ENCODE measurements around the gene C10orf71.

The C10orf71 gene

DNA sequence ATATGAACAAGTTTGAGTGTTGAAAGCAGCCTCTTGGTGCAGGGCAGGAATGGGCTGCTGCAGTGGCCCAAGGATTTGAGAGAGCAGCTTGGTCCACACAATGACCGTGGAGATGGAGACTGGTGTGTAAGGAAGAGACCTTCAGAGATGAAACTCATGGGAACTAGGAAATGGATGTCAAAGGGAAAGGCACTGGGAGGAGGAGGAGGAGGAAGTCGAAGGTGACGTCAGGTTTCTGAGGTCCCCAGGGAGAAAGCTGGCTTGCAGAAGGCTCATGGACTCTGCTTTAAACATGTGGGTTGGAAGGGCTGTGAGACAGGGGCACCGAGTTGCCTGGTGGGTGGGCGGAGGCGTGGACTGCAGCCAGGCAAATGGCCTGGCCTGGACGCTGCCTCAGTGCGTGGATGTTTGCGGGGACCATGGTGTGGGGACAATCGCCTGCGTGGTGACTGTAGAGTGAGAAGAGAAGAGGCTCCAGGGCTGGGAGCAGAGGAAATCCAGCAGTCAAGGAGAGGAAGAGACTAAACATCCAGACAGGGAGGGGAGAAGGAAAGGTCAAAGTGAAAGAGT is 14.6 kb downstream of the C10orf71 start:
- no peak for DNase-seq (ENCODE audit: low read depth in 2 of 2)

DNA sequence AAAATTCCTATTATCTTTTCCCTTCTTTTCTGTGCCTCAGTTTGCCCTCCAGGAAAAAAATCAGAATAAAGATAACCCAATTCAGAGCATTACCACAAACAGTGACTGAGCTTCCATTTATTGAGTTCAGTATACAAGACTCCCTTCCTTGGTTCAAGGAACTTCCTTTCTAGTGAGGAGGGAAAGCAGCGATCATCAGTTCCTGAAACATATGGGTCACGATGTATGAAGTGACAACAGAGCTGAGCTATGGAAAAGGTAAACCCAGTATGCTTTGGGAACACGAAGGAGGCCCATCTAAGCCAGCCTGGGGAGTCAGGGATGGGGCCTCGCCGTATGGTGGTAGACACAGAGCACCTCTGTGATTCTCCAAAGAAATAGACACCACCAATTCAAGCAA is 15.8 kb downstream of the C10orf71 start:
- DNase-seq (ENCODE audit: low read depth in 2 of 2): no peak

DNA sequence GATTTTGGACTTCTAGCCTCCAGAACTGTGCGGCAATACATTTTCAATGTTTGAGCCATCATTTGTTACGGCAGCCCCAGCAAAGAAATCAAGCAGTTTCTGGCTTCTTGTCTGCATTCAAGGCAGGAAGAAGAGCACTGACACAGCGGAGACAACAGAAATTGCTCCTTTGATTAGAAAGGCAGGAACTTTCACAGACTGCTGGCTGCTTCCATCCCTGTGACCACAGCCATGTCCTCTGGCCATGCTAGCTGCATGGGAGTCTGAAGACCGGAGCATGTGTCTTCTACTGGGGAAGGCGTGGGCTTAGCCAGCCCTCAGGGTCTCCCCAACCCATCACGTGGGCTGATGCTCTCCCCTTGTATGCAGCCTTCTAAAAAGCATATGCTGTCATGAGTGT is 19.1 kb downstream of the C10orf71 start:
- no peak for DNase-seq (ENCODE audit: low read depth in 2 of 2)

DNA sequence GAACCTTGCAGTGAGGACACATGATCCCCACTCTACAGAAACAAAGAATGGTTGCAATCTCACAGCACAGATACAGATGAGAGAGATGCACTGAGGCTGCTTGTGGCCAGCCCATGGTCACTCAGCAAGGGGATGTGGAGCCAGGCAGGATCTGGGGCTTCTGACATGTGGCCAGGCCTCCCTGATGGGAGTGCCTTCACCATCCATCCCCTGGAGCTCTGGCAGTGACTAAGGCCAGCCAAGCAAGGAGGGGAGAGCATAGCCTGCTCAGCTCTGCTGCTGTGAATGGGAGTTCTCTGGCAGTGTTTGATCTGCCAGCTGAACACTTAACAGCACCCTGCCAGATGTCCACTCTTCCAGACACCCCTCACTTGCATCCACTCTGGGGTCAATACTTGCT is 19.8 kb downstream of the C10orf71 start:
- DNase-seq (ENCODE audit: low read depth in 2 of 2): no peak

DNA sequence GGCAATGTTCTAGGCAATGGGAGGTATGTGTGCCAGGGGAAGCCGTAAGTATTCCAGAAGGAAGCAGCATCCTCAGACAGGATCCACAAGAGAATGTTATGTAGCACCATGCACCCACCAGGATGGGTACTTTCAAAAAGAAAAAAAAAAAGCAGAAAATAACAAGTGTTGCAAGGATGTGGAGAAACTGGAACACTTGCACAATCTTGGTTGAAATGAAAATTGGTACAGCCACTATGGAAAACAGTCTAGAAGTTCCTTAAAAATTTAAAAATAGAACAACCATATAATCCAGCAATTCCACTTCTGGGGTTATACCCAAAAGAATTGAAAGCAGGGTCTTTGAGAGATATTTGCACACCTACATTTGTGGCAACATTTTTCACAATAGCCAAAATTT is 20.2 kb downstream of the C10orf71 start:
- DNase-seq (ENCODE audit: low read depth in 2 of 2): no peak

DNA sequence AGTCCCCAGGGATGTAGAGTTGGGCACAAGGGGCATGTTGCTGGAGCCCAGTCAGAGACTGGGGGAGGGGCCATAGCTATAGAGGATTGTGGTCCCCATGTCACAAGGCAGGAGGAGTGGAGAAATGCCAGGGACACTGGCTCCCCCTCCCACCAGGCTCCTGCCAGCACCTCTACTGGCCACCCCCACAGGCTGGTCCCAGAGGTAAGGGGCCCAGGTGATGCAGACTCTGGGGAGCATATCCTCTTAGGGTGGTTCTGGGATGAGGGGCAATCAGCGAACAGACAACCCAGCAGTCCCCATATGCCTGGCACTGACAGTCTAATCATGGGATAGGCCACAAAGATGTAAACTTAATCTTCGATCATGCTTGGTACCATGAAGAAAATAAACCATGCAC is 21.2 kb downstream of the C10orf71 start:
- no peak for DNase-seq (ENCODE audit: low read depth in 2 of 2)

DNA sequence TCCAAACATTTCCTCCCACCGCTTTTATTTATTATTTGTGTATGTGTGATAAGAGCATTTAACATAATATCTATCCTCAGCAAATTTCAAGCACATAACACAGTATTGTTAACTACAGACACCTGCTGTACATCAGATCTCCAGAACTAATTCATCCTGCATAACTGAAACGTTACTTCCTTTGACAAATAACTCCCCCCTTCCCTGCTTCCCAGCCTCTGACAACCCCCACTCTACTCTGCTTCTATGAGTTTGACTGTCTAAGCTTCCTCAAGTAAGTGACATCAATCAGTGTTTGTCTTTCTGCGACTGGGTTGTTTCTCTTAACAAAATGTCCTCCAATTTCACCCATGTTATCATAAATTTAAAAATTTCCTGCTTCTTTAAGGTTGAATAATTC is 22.1 kb downstream of the C10orf71 start:
- no peak for DNase-seq (ENCODE audit: low read depth in 2 of 2)

DNA sequence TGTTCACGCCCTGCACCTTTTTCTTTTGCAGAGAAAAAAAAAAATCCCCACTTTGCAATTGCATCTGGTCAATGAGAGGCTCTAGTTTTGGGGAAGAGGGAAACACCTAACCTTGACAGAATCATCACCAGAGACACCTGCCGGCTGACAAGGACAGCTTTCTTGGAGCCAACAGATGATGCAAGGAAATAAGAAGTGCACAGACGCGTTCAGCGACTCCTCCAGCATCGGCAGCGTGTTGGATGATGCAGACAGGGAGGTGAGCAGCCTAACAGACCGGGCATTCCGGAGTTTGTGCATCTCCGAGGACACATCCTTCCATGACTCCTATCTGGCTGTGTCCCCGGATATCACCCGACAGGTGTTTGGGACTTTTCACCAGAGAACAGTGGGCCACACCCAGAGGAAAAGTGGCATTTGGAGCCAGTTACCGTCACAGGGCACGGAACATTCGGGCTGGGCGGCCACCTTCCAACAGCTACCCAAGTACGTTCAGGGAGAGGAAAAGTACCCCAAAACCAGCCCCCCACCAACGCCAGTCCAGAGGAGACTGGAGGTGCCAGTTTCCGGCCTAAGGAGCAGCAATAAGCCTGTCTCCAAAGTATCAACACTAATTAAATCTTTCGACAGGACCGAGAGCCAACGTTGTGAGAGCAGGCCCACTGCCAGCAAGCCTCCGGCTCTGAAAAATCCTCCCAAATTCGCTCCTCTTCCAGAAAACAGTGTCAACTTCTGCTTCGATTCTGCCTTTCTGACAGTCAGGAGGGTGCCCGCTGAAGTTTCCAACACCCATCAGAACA is 23.6 kb downstream of the C10orf71 start:
- DNase-seq (ENCODE audit: low read depth in 2 of 2): no peak

DNA sequence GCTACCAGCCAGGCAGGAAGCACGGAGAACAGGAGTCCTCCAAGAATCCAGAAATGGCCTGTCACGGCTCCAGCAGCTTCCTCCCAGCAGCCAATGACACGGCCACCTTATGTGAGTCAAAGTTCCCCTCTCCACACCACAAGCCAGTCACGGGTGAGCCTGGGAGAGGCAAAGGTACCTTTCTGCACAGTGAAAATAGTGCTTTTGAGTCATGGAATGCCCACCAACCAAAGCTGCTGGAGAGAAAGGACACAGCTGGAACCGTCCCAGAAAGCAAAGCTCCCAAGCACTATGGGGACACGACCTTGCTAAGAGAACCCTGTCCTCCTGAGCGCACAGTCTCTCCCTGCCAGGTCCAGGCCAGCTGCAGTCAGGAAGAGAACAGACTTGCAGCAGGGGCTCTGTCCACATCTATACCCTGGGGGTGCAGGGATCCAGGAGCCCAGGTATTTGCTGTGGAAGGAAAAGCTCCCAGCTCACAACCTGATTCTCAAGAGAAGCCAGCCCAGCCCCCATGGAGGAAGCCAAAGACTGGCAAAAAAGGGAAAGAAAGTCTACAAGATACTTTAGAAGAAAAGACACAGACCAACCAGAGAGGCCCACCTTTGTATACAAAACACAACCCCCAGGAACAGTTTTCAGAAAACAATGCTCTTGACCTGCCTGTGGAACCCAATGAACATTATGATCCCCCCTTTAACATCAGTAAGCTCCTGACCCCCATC is 24.4 kb downstream of the C10orf71 start:
- DNase-seq (ENCODE audit: low read depth in 2 of 2): no peak

DNA sequence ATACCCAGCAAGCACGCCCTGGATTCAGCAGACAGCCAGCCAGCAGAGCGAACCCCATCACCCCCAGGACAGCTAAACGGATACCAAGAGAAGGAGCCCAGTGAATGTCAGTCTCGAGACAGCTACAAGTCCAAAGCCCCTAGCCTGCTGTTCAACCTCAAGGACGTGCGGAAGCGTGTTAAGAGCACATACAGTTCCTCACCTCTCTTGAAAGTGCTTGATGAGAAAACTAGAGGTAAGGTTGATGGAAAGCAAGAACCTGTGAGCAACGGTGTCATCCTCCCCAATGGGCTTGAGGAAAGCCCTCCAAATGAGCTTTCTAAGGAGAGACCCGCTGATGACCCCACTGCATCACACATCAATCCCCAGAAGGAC is 24.9 kb downstream of the C10orf71 start:
- no peak for DNase-seq (ENCODE audit: low read depth in 2 of 2)

DNA sequence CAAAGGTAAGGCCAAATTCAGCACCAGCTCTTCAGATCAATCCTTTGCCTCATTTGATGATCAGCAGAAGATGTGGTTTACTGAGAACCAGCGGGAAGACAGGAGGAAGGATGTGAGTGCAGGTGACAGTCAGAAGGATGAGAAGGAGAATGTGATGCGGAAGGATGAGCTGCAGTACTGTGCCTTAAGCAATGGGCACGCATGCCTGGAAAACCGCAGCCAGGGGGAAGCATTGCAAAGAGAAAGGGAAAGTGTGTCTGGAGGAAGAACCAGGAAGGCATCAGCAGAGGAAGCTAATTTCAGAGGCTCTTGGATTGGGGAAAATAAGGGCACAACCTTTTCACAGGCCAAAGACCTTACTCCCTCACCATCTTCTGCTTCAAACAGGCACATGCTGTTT is 25.7 kb downstream of the C10orf71 start:
- DNase-seq (ENCODE audit: low read depth in 2 of 2): no peak

DNA sequence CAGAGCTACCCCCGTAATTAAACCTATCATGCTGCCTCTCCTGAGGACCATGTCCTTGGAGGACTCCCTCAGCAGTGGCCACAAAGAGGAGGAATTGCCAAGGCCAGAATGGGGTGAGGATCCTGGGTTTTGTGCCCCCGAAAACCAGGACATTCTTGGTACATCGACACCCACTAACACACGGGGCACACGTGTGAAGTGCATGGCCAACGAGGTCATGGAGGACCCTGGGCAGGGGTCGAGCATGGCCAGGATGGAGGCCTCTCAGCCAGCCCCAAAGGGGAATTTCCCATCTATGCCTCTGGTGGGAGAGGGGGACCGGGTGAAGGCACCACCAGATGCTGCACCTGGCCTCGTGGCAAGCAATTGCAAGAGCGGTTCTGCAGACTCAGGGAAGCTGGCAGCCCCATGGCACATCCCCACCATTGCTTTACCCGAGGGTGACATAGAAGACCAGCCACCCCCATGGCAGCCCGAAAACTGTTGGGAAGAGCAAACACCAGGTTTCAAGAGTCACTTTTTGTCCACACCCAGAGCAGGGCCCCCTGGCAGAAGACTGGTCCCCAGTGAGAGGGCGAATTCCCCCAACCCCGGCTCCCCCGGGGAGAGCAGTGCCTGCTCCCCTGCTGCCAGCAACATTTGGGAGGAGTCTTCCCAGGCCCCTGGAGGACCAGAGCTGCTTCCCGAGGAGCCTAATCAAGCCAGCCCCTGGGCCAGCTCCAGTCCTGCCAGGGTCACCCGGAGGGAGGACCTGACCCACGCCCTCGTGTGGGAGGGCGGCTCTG is 26.4 kb downstream of the C10orf71 start:
- DNase-seq (ENCODE audit: low read depth in 2 of 2): no peak

DNA sequence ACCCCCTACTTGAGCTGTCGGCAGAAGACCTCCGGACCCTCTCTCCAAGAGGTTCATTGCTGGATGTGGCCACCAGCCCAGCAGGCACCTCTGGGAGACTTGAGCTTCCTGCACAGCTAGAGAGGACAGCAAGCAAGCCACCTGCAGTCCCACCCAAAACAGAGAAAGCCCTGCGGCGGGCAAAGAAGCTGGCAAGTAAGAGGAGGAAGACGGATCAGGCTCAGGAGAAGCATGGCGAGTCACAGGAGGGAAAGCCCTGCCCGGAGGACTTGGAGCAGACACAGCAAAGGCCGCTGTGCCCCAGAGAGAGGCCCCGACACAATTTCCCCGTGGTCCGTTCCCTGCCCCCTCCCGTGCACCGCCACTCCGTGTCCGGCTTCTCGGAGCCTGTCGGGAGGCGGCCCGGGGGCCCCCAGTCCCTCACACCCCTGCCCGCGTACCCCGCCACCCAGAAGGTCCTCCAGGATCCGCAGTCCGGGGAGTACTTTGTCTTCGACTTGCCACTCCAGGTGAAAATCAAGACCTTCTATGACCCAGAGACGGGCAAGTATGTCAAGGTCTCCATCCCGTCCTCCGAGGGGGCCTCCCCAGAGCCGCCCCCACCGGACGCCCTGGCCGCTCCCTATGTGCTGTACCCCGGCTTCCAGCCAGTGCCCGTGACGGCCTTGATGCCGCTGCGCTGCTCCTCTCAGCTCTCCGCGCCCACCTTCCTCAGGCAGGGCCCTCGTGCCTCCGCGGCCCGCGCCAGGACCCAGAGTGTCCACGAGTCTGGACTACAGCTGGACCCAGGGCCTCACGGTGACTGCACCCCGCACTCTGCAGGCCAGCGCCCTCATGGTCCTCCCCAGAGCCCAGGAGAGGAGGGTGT is 27.2 kb downstream of the C10orf71 start:
- no peak for DNase-seq (ENCODE audit: low read depth in 2 of 2)

DNA sequence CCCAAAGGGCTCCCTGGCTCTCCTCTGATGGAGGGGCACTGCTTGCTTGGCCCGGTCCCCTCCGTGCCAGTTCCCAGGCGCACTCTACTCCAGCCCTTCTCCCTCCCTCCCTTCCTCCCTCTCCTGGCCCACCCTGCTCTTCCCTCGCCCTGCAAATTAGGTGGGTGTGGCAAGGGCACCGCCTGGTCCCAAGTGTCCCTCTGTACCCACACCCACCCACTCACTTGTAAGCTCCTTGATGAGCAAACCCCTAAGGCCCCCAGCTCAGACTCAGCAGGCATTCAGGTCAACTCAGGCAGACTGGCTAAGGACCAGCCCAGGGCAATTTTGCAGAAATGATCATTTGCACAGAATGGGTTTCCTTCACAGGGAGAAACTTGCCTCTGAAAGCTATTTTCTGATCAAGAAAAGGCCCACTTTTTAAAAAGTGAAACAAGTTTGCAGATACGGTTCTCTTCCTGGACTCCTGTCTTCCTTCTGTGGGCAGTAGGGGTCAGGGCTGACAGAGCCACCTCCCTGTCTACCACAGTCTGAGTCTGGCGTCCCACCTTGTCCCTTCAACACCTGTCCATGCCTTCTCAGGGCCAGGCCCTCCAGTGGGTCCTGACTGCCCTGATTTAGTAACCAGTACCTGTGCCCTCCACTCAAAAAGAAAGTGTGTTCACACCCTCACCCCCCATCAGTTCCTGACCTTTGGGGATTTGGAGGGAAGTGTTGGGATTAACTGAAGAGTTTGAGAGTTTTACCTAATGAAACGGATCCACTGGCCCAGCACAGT is 28.3 kb downstream of the C10orf71 start:
- no peak for DNase-seq (ENCODE audit: low read depth in 2 of 2)

DNA sequence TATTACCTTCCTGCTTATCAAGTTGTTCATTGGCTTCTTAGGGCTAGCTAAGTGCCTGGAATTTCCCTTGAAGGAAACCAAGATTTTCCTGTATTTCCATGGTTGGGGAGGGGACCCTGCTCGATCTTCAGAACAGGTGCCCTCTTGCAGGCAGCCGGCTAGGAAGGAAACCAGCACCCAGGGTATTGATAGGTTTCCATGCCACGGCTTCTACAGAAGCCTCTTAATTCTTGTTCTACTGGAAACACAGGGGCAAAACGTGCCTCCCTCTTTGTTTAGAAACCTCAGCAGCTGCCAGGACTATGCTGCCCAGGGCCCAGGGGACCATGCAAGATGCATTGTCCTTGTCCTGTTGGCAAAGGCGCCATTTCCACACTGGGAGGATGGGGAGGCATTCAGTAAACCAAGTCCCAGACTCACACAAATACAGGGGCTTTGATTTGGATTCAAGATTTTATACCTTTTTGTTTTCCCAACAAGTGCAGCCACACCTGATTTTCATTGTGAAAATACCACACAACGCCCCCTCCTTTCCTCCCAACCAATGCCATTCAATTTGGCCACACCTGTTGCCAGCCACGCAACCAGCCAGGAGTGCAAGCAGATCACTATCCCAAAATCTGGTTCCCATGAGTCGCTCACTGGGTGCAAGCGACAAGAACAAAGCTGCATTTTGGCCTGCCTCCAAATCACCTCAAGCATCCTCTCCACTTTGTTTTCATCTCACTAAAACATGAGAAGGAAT is 29.6 kb downstream of the C10orf71 start:
- DNase-seq (ENCODE audit: low read depth in 2 of 2): no peak

DNA sequence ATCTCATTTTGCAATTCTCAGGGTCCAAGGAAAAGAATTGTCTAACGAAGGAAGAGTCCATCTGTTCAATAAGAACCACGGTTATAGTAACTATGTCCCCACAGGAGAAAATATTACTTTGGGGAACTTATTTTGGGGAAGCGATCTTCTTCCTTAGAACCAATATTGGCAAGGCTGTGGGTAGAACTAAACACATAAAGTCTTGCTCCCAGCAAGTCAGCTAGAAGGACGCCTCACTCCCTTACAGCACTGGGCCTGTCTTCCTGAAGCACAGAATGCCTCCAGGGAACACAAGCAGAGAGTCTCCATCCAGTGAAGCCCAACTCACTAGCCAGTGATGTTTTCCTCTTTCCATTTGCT is 30.2 kb downstream of the C10orf71 start:
- DNase-seq (ENCODE audit: low read depth in 2 of 2): no peak

DNA sequence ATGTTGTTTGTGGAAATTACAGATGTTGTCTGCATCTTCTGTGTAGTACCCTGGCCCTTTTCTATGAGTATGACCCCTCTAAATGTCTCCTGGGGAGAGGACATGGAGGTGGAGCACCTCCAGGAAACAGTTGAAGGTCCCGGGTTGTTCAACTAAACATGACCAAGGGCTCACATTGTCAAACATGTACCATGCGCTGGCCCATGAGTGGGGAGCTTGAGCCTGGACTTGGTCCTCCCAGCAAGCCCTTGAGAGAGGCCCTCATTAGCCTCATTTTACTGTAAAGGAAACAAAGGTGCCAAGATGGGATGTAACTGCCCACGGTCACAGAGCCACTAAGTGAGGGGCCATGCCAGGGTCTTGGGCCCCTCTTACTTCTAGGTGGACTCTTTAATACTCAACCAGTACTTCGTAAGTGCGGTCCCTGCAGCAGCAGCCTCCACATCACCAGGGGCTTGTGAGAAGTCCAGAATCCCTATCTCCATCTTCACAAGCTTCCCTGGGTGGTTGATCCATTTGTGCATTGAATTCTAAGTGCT is 31.2 kb downstream of the C10orf71 start:
- DNase-seq (ENCODE audit: low read depth in 2 of 2): no peak

DNA sequence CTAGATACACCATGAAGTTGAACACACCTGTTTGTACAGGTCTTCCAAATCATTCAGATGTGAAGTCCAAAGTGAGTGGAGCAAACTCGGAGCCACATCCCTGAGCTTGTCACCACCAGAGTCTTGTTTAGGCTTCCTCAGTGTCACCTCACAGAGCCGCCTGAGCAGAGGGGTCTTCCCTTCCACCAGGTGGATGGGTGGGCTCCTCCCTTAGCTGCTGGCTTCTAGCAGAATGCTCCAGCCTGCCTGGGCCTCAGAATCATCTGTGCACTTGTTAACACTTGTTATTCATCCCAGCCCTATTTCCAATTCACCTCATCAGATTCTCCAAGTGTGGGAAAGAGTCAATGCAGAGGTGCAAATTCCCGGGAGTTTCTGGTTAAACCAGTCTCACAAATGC is 32.5 kb downstream of the C10orf71 start:
- no peak for DNase-seq (ENCODE audit: low read depth in 2 of 2)

DNA sequence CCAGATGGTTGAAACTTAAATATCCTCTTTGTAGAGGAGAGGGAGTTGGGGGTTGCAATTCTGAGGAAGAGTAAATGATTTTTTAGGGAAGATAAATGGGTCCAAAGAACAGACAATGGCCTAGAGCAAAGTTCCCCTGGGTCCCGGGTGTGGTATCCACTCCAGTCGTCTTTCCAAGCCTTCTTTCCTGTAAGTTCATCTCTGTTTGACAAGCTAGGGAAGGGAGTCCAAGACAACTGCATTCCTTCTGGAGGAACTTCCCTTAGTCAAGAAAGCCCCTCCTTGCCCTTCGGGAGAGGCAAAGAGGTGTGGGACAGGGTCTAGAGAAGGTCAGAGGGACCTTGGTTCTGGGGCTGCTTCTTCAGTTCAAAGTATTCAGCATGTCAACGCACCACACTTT is 33.4 kb downstream of the C10orf71 start:
- no peak for DNase-seq (ENCODE audit: low read depth in 2 of 2)

DNA sequence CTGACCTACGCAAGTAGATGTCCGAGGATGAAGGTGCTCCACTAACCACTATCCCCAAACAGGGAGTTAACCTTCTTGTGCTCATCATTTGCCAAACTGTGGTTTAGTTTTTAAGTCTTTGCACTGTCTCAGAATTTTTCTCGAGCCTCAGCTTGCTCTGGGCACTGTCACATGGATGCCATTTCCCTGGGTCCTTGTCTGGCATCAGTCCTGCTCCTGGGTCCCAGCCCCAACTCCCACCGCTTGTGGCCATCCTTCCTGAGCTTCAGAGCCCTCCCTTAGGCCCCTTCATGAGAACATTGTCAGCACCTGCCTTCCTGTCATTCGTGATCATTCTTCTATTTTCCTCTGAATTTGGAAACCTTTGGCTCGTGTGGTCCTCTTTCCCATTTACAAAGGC is 33.8 kb downstream of the C10orf71 start:
- DNase-seq (ENCODE audit: low read depth in 2 of 2): no peak

Data from stimulated activated CD4-positive, alpha-beta T cell treated with anti-CD3 and anti-CD28 coated beads, Interleukin-12 subunit alpha, Interleukin-12 subunit beta, amount 100 ng/mL, for 24 hours (primary cell).